Measurements from ENCODE around the gene GSG1. TPM values are rescaled to one million over a fixed set of nuclear protein-coding genes. Genes with fewer than 3 reads are reported as not detected.

The GSG1 gene
- total RNA-seq, 1 experiment from 2014 or later = 0.28 TPM

DNA sequence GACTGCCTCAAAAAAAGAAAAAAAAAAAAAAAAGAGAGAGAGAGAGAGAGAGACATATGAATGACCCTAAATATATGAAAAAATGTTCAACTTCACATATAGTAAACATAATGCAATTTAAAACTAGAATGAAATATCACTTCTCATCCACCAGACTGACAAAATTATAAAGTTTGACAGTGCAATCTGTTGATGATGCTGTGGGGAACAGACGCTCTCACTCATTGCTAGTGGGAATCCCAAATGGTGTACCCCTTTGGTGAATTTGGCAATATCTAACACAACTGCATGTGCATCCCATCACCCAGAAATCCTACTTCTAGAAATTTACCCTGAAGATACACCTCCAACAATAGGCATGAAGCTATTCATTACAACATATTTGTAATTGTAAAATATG lies 2.3 kb upstream of the GSG1 start:
- Mint-ChIP-seq H3K4me3 (no peak overlapping the region), H3K9me3 (peaks cover 9% of the 10 kb centered on the region; the same call in 1 of the 2 replicates), H3K4me1 (peaks cover 19% of the 10 kb centered on the region), H3K36me3 (no peaks in the 10 kb centered on the region), H3K27me3 (ENCODE audit: low read depth) (peaks cover 3% of the 10 kb centered on the region), H3K27ac (no peak overlapping the region)
- no peak for ATAC-seq
- CTCF ChIA-PET = no interaction called here
- no peak for DNase-seq (ENCODE audit: low spot score)
- POLR2A ChIA-PET = interaction anchor here (0.7 kb wide), 1 partner anchor 292 kb away, joined by 3 read pairs; no protein-coding TSS in a partner anchor
- TF ChIP-seq, protein P1, sequence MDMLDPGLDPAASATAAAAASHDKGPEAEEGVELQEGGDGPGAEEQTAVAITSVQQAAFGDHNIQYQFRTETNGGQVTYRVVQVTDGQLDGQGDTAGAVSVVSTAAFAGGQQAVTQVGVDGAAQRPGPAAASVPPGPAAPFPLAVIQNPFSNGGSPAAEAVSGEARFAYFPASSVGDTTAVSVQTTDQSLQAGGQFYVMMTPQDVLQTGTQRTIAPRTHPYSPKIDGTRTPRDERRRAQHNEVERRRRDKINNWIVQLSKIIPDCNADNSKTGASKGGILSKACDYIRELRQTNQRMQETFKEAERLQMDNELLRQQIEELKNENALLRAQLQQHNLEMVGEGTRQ (CRISPR knock-in tag; IDR thresholded peaks at IDR 0.05) = no peak
- TF ChIP-seq ZNF423 (CRISPR knock-in tag; IDR thresholded peaks at IDR 0.05) = no peak
- TF ChIP-seq, protein P2, sequence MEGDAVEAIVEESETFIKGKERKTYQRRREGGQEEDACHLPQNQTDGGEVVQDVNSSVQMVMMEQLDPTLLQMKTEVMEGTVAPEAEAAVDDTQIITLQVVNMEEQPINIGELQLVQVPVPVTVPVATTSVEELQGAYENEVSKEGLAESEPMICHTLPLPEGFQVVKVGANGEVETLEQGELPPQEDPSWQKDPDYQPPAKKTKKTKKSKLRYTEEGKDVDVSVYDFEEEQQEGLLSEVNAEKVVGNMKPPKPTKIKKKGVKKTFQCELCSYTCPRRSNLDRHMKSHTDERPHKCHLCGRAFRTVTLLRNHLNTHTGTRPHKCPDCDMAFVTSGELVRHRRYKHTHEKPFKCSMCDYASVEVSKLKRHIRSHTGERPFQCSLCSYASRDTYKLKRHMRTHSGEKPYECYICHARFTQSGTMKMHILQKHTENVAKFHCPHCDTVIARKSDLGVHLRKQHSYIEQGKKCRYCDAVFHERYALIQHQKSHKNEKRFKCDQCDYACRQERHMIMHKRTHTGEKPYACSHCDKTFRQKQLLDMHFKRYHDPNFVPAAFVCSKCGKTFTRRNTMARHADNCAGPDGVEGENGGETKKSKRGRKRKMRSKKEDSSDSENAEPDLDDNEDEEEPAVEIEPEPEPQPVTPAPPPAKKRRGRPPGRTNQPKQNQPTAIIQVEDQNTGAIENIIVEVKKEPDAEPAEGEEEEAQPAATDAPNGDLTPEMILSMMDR (IDR thresholded peaks at IDR 0.05) = no peak
- TF ChIP-seq EMX1 (CRISPR knock-in tag; IDR thresholded peaks at IDR 0.05) = no peak
- TF ChIP-seq ZNF219 (CRISPR knock-in tag; IDR thresholded peaks at IDR 0.05; ENCODE audit: borderline replicate concordance) = no peak
- TF ChIP-seq ZNF671 (CRISPR knock-in tag; IDR thresholded peaks at IDR 0.05) = no peak
- TF ChIP-seq NR1H2 (CRISPR knock-in tag; IDR thresholded peaks at IDR 0.05) = no peak
- TF ChIP-seq ETV6 (CRISPR knock-in tag; IDR thresholded peaks at IDR 0.05) = no peak
- TF ChIP-seq, protein P3, sequence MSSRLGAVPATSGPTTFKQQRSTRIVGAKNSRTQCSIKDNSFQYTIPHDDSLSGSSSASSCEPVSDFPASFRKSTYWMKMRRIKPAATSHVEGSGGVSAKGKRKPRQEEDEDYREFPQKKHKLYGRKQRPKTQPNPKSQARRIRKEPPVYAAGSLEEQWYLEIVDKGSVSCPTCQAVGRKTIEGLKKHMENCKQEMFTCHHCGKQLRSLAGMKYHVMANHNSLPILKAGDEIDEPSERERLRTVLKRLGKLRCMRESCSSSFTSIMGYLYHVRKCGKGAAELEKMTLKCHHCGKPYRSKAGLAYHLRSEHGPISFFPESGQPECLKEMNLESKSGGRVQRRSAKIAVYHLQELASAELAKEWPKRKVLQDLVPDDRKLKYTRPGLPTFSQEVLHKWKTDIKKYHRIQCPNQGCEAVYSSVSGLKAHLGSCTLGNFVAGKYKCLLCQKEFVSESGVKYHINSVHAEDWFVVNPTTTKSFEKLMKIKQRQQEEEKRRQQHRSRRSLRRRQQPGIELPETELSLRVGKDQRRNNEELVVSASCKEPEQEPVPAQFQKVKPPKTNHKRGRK (CRISPR knock-in tag; IDR thresholded peaks at IDR 0.05; ENCODE audit: borderline replicate concordance) = no peak
- no peak for TF ChIP-seq GTF2I (CRISPR knock-in tag; conservative IDR thresholded peaks at IDR 0.05)
- TF ChIP-seq, protein P4, sequence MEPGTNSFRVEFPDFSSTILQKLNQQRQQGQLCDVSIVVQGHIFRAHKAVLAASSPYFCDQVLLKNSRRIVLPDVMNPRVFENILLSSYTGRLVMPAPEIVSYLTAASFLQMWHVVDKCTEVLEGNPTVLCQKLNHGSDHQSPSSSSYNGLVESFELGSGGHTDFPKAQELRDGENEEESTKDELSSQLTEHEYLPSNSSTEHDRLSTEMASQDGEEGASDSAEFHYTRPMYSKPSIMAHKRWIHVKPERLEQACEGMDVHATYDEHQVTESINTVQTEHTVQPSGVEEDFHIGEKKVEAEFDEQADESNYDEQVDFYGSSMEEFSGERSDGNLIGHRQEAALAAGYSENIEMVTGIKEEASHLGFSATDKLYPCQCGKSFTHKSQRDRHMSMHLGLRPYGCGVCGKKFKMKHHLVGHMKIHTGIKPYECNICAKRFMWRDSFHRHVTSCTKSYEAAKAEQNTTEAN (CRISPR knock-in tag; IDR thresholded peaks at IDR 0.05) = no peak
- TF ChIP-seq, protein P5, sequence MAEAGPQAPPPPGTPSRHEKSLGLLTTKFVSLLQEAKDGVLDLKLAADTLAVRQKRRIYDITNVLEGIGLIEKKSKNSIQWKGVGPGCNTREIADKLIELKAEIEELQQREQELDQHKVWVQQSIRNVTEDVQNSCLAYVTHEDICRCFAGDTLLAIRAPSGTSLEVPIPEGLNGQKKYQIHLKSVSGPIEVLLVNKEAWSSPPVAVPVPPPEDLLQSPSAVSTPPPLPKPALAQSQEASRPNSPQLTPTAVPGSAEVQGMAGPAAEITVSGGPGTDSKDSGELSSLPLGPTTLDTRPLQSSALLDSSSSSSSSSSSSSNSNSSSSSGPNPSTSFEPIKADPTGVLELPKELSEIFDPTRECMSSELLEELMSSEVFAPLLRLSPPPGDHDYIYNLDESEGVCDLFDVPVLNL (CRISPR knock-in tag; IDR thresholded peaks at IDR 0.05; ENCODE audit: borderline replicate concordance, low read depth) = no peak
- no peak for TF ChIP-seq SMAD3 (CRISPR knock-in tag; IDR thresholded peaks at IDR 0.05; ENCODE audit: borderline replicate concordance)
- TF ChIP-seq SOX15 (CRISPR knock-in tag; IDR thresholded peaks at IDR 0.05) = no peak

DNA sequence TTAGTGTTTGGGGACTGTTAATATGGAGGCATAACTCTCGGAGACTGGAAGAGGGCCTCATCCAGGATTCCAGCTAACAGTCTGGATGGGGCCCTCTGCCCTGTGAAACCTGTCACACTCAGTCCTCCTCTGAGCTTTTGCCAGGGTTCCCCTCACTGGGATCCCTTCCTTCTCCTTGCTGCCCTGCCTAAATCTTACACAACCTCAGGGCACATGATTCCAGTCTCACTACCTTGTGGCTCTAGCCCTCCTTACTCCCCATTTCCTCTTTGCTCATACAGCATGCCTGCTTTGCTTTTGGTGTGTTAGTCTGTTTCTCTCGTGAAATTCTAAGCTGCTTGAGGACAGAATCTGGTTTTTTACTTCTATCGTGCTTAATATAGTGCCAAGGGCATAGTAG lies 942 bp upstream of the GSG1 start:
- Mint-ChIP-seq H3K4me3 (no peak overlapping the region), H3K9me3 (peaks cover 9% of the 10 kb centered on the region; the same call in 1 of the 2 replicates), H3K36me3 (no peaks in the 10 kb centered on the region), H3K4me1 (peaks cover 30% of the 10 kb centered on the region), H3K27me3 (ENCODE audit: low read depth) (peaks cover 3% of the 10 kb centered on the region), H3K27ac (no peak overlapping the region; the same call in 1 of the 2 replicates)
- POLR2A ChIA-PET = no interaction called here
- CTCF ChIA-PET = interaction anchor here (1.0 to 1.8 kb wide), 3 partner anchors 25 to 128 kb away, joined by 4 to 6 read pairs (median 4); no protein-coding TSS in a partner anchor
- no peak for ATAC-seq
- no peak for DNase-seq (ENCODE audit: low spot score)
- TF ChIP-seq GABPB1 (CRISPR knock-in tag; IDR thresholded peaks at IDR 0.05) (no peak), FOXP1 (CRISPR knock-in tag; IDR thresholded peaks at IDR 0.05; ENCODE audit: borderline replicate concordance) (no peak), CREB1 (CRISPR knock-in tag; IDR thresholded peaks at IDR 0.05) (no peak), ZNF317 (CRISPR knock-in tag; IDR thresholded peaks at IDR 0.05; ENCODE audit: borderline replicate concordance, low read depth) (no peak)
- TF ChIP-seq, protein P3 (CRISPR knock-in tag; IDR thresholded peaks at IDR 0.05; ENCODE audit: borderline replicate concordance) = no peak
- TF ChIP-seq, protein P6, sequence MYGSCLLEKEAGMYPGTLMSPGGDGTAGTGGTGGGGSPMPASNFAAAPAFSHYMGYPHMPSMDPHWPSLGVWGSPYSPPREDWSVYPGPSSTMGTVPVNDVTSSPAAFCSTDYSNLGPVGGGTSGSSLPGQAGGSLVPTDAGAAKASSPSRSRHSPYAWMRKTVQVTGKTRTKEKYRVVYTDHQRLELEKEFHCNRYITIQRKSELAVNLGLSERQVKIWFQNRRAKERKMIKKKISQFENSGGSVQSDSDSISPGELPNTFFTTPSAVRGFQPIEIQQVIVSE (CRISPR knock-in tag; IDR thresholded peaks at IDR 0.05; ENCODE audit: borderline replicate concordance) = no peak
- TF ChIP-seq, protein P7, sequence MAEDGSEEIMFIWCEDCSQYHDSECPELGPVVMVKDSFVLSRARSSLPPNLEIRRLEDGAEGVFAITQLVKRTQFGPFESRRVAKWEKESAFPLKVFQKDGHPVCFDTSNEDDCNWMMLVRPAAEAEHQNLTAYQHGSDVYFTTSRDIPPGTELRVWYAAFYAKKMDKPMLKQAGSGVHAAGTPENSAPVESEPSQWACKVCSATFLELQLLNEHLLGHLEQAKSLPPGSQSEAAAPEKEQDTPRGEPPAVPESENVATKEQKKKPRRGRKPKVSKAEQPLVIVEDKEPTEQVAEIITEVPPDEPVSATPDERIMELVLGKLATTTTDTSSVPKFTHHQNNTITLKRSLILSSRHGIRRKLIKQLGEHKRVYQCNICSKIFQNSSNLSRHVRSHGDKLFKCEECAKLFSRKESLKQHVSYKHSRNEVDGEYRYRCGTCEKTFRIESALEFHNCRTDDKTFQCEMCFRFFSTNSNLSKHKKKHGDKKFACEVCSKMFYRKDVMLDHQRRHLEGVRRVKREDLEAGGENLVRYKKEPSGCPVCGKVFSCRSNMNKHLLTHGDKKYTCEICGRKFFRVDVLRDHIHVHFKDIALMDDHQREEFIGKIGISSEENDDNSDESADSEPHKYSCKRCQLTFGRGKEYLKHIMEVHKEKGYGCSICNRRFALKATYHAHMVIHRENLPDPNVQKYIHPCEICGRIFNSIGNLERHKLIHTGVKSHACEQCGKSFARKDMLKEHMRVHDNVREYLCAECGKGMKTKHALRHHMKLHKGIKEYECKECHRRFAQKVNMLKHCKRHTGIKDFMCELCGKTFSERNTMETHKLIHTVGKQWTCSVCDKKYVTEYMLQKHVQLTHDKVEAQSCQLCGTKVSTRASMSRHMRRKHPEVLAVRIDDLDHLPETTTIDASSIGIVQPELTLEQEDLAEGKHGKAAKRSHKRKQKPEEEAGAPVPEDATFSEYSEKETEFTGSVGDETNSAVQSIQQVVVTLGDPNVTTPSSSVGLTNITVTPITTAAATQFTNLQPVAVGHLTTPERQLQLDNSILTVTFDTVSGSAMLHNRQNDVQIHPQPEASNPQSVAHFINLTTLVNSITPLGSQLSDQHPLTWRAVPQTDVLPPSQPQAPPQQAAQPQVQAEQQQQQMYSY (CRISPR knock-in tag; IDR thresholded peaks at IDR 0.05) = no peak

Data from WTC11 (cell line).